Stimulated activated CD8-positive, alpha-beta memory T cell treated with anti-CD3 and anti-CD28 coated beads, Interleukin-4, amount 100 ng/mL, for 24 hours (primary cell): ENCODE measurements around the gene KMO.
A peak's percentile ranks its signal among the peaks of the same experiment; 100 is the strongest.

Source experiments
- DNase-seq: peaks from one replicate; pipeline ENCODE4 v3.0.0-alpha.2; 2020; ENCODE audit warnings: low read depth

Gene KMO

GRCh38 chr1:241532162-241532531, at the start of gene KMO:
KMO (plus strand) TSS chr1:241532378; CDS start chr1:241532445, 67 bp downstream.
- DNase-seq, result no peak

GRCh38 chr1:241482761-241483250, 49.4 kb upstream of the KMO start:
- DNase-seq, result no peak

- no peak for DNase-seq
Observed at GRCh38 chr1:241485145-241485544, 47.0 kb upstream of the KMO start.

GRCh38 chr1:241485554-241485992, 46.6 kb upstream of the KMO start:
- DNase-seq, result no peak

GRCh38 chr1:241488739-241489138, 43.4 kb upstream of the KMO start:
- no peak for DNase-seq

GRCh38 chr1:241495741-241496140, 36.4 kb upstream of the KMO start:
- no peak for DNase-seq

GRCh38 chr1:241499910-241500309, 32.3 kb upstream of the KMO start:
- DNase-seq, result no peak

- DNase-seq, result no peak
Observed at GRCh38 chr1:241503444-241503843, 28.7 kb upstream of the KMO start.

- no peak for DNase-seq
Observed at GRCh38 chr1:241507189-241507863, 24.9 kb upstream of the KMO start.

GRCh38 chr1:241513378-241513777, 18.8 kb upstream of the KMO start:
- no peak for DNase-seq

- no peak for DNase-seq
Observed at GRCh38 chr1:241518476-241519307, 13.5 kb upstream of the KMO start.

- peak; percentile 89 for DNase-seq
Observed at GRCh38 chr1:241519308-241520079, 12.7 kb upstream of the KMO start, which contains the start of gene FH. FH (minus strand) TSS chr1:241519755; CDS start chr1:241519722, 33 bp downstream.

GRCh38 chr1:241520080-241520465, 12.1 kb upstream of the KMO start:
- no peak for DNase-seq

- no peak for DNase-seq
Observed at GRCh38 chr1:241521718-241522117, 10.5 kb upstream of the KMO start.

GRCh38 chr1:241525026-241525425, 7.2 kb upstream of the KMO start:
- no peak for DNase-seq

- DNase-seq, result no peak
Observed at GRCh38 chr1:241527146-241527545, 5.0 kb upstream of the KMO start.

- no peak for DNase-seq
Observed at GRCh38 chr1:241531195-241532161, 700 bp upstream of the KMO start.

GRCh38 chr1:241532864-241533263, 686 bp downstream of the KMO start:
- no peak for DNase-seq

GRCh38 chr1:241533326-241534115, 1.3 kb downstream of the KMO start:
- DNase-seq, result no peak

- no peak for DNase-seq
Observed at GRCh38 chr1:241536304-241536703, 4.1 kb downstream of the KMO start.
